22Rv1 (cell line): ENCODE results near the gene EXOC2.

Source experiments
- ZFX ChIP-seq: fragments of 450-650 bp; IDR thresholded peaks from 2 replicates; pipeline ENCODE4 v1.6.1; 2017; ENCODE audit warnings: antibody characterized with exemption, borderline replicate concordance
- TF ChIP-seq, protein P1 (sequence below): fragments of 450-650 bp; IDR thresholded peaks from 2 replicates; pipeline ENCODE4 v1.5.1; 2017; ENCODE audit warnings: mild to moderate bottlenecking

DNA sequence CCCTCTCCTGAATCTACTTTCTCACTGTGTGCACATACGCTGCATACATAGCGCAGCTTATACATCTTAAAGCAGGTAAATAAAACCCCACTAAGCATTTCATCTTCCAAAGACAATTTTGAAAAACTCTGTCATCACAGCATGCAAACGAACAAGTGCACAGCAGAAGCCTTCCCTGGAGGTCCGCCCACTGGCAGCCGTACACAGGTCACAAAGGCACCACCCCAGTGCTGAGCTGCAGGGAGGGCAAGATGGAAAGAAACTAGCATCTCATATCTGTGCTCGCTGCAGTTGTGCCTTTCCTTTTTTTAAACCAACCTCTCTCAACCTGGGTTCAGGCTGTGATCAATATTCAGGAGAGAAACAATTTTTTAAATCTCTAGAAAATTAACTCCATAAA is 109.3 kb downstream of the EXOC2 start:
- TF ChIP-seq, protein P1, sequence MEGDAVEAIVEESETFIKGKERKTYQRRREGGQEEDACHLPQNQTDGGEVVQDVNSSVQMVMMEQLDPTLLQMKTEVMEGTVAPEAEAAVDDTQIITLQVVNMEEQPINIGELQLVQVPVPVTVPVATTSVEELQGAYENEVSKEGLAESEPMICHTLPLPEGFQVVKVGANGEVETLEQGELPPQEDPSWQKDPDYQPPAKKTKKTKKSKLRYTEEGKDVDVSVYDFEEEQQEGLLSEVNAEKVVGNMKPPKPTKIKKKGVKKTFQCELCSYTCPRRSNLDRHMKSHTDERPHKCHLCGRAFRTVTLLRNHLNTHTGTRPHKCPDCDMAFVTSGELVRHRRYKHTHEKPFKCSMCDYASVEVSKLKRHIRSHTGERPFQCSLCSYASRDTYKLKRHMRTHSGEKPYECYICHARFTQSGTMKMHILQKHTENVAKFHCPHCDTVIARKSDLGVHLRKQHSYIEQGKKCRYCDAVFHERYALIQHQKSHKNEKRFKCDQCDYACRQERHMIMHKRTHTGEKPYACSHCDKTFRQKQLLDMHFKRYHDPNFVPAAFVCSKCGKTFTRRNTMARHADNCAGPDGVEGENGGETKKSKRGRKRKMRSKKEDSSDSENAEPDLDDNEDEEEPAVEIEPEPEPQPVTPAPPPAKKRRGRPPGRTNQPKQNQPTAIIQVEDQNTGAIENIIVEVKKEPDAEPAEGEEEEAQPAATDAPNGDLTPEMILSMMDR: no peak
- TF ChIP-seq ZFX: no peak
